ENCODE data around the gene KLK10. TPM values are rescaled to one million over a fixed set of nuclear protein-coding genes. Genes with fewer than 3 reads are reported as not detected.

KLK10 gene
- total and polyA plus RNA-seq, 2 donors (not counting 3 experiments of a cell fraction or from before 2014, with no cell fraction given), result not detected

DNA sequence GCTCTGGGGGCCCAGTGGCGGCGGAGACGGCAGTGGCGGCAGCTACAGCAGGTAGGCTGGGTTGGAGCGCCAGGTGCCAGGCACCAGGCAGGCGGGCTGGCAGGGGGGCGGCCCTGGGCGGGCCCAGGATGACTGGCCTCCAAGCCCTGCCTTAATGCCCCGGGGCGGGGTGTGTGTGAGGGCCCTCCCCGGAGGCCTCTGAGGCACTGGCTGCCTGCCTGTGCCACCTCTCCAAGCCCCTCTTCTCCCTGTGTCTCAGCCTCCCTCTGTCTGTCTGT lies 7.0 kb upstream of the KLK10 start, which contains the start of gene KLK11:
KLK11 (minus strand) TSS at position 63 of the 278 bp plus-strand sequence. CDS start 985 bp downstream, outside the sequence.
- POLR2A ChIA-PET, result no interaction called here
- Histone ChIP-seq H3K9me3 (replicated peaks; ENCODE audit: control insufficient read depth, insufficient read depth, low read length) (no peaks in the 10 kb centered on the region), H3K9me1 (replicated peaks; ENCODE audit: control insufficient read depth, extremely low read depth, insufficient read depth, low read length) (no peaks in the 10 kb centered on the region), H3K36me3 (ENCODE audit: control insufficient read depth in 2 of 2, extremely low read depth in 1 of 2, insufficient read depth in 2 of 2, low read length in 2 of 2) (no peaks in the 10 kb centered on the region), H3K27ac (ENCODE audit: insufficient read depth, low read depth, low read length) (no peak within 1 kb of the TSS), H3K4me2 (ENCODE audit: insufficient read depth, low read length) (no peak within 1 kb of the TSS), H3K4me1 (ENCODE audit: control insufficient read depth, extremely low read depth, insufficient read depth, low read length) (no peaks in the 10 kb centered on the region), H2AFZ (ENCODE audit: low read depth, low read length) (no peak within 1 kb of the TSS), H4K20me1 (replicated peaks; ENCODE audit: control insufficient read depth, extremely low read depth, insufficient read depth, low read length) (no peaks in the 10 kb centered on the region), H3K9ac (replicated peaks; ENCODE audit: extremely low read depth, insufficient read depth, low read length) (no peak within 1 kb of the TSS), H3K79me2 (ENCODE audit: control insufficient read depth, insufficient read depth, low read length) (no peaks in the 10 kb centered on the region), H3K4me3 (replicated peaks in 1 of 3; ENCODE audit: insufficient read depth in 1 of 3, low read depth in 1 of 3, low read length in 3 of 3) (no peak within 1 kb of the TSS), H3K27me3 (ENCODE audit: control insufficient read depth in 2 of 2, insufficient read depth in 2 of 2, low read length in 2 of 2) (no peaks in the 10 kb centered on the region)
- dilution Hi-C loops (cut with MboI; ENCODE audit: extremely low pct_ligation_motif_present, low sequenced_read_pairs), result no loop called here
- FAIRE-seq (no peak), DNase-seq (ENCODE audit: low read depth, low spot score) (no peak)
- intact Hi-C loops (cut with micrococcal nuclease), result no loop called here
- CTCF ChIA-PET, result no interaction called here
- no TSS peak for BruUV-seq (replicated peaks)
- TF ChIP-seq, protein P1, sequence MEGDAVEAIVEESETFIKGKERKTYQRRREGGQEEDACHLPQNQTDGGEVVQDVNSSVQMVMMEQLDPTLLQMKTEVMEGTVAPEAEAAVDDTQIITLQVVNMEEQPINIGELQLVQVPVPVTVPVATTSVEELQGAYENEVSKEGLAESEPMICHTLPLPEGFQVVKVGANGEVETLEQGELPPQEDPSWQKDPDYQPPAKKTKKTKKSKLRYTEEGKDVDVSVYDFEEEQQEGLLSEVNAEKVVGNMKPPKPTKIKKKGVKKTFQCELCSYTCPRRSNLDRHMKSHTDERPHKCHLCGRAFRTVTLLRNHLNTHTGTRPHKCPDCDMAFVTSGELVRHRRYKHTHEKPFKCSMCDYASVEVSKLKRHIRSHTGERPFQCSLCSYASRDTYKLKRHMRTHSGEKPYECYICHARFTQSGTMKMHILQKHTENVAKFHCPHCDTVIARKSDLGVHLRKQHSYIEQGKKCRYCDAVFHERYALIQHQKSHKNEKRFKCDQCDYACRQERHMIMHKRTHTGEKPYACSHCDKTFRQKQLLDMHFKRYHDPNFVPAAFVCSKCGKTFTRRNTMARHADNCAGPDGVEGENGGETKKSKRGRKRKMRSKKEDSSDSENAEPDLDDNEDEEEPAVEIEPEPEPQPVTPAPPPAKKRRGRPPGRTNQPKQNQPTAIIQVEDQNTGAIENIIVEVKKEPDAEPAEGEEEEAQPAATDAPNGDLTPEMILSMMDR (IDR thresholded peaks at IDR 0.05; ENCODE audit: extremely low read depth in 1 of 2, insufficient read depth in 1 of 2, low read depth in 1 of 2, low read length in 2 of 2), result no peak
- TF ChIP-seq POLR2A (IDR thresholded peaks at IDR 0.05; ENCODE audit: low read depth, low read length) (no peak), EZH2 (IDR thresholded peaks at IDR 0.05; ENCODE audit: borderline replicate concordance, low read depth, low read length, severe bottlenecking) (no peak), FOS (IDR thresholded peaks at IDR 0.05; ENCODE audit: borderline replicate concordance, insufficient read depth, low read length) (no peak), JUN (IDR thresholded peaks at IDR 0.05; ENCODE audit: borderline replicate concordance, insufficient read depth, insufficient read length, low read depth) (no peak), MYC (IDR thresholded peaks at IDR 0.05; ENCODE audit: low read depth, low read length) (no peak), POLR2AphosphoS5 (IDR thresholded peaks at IDR 0.05; ENCODE audit: insufficient read depth, low read depth, low read length) (no peak), GATA2 (IDR thresholded peaks at IDR 0.05; ENCODE audit: insufficient read depth, insufficient read length, low read depth, low read length) (no peak)
- TF ChIP-seq, protein P2, sequence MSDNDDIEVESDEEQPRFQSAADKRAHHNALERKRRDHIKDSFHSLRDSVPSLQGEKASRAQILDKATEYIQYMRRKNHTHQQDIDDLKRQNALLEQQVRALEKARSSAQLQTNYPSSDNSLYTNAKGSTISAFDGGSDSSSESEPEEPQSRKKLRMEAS (IDR thresholded peaks at IDR 0.05; ENCODE audit: insufficient read depth, insufficient read length), result no peak

Data from endothelial cell of umbilical vein (primary cell).